Right forelimb (tissue), 1 donor: ENCODE data around the gene TOGARAM2.
"Not testable (repeated sequence)": the region's sequence is repeated elsewhere in the genome, so short reads cannot be mapped to it uniquely, and the experiment has no call there.

Experiments
- DNase-seq: peaks from one replicate; pipeline ENCODE4 v3.0.0-alpha.2; 2018

The TOGARAM2 gene

DNA sequence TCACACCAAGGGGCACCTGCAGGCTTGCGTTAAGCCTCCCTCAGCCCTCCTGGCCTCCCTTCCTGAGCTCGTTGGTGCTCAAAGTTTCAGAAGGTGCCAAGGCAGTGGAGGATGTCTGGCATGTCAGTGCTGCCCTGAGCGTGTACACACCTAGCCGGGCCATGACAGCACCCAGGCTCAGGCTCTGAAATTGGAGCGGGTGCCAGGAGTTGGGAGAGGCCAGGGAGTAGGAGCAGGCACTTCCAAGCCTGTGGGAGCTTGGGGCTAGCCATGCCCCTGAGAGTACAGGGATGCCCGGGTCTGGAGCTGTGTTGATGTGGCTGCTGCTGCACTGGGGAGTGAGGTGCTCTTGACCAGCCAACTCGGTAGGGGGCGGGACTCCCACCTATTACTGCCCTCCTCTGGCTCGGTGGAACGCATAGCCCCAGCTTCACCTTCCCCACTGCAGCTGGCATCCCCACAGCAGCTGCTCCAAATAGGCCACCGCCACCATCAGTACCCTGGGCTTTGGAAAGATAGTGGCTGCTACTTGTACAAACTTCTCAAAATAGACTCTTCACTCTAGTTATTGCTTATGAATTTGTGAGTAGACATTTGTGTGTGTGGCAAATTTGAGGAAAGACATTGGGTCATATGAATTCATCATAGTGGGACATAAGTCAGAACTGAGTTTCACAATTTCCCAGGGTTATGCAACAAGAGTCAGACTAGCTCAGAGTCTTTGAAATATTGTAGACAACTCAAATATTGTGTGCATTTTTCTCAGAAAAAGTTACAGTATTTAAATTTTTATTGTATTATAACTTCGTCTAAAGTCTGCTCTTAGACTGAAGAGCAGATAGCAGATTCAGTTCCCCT is 100.0 kb downstream of the TOGARAM2 start:
- no peak for DNase-seq

DNA sequence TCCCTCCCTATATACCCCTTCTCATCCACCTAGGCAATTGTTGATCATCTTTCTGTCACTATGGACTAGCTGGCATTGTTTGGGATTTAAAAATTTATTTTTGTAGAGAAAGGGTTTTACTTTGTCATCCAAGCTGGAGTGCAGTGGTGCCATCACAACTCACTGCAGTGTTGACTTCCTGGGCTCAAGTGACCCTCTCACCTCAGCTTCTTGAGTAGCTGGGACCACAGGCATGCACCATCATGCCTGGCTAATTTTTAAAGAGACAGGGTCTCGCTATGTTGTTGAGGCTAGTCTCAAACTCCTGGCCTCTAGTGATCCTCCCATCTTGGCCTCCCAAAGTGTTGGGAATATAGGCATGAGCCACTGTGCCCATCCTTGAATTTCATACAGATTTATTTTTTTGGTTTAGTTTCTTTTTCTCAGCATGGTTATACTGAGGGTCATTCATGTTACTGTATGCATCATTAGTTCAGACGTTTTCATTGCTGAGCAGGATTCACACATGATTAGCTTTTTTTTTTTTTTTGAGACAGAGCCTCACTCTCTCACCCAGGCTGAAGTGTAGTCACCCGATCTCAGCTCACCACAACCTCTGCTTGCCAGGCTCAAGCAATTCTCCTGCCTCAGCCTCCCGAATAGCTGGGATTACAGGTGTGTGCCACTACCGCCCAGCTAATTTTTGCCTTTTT is 101.9 kb downstream of the TOGARAM2 start:
- DNase-seq: no peak

DNA sequence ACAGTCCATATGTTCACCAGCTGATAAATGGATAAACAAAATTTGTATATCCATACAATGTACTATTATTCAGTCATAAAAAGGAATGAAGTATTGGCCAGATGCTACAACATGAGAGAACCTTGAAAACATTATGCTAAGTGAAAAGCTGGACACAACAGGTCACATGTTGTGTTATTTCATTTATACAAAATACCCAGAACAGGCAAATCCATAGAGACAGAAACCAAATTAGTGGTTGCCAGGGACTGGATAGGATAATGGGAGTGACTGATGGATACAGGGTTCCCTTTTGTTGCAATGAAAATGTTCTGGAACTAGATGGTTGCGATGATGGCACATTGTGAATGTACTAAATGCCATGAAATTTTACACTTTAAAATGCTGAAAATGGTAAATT is 103.5 kb downstream of the TOGARAM2 start:
- no peak for DNase-seq

DNA sequence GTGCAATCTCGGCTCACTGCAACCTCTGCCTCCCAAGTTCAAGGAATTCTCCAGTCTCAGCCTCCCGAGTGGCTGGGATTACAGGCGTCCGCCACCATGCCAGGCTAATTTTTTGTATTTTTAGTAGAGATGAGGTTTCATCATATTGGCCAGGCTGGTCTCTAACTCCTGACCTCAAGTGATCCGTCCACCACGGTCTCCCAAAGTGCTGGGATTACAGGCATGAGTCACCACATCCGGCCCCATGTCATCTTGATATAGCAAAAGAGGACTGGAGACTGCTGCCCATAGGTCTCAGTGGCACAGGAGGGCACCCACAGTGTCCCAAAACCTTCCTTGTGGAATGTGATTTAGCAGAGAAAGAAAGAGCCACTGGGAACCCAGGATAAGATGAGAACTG is 109.2 kb downstream of the TOGARAM2 start:
- DNase-seq: not testable (repeated sequence)

DNA sequence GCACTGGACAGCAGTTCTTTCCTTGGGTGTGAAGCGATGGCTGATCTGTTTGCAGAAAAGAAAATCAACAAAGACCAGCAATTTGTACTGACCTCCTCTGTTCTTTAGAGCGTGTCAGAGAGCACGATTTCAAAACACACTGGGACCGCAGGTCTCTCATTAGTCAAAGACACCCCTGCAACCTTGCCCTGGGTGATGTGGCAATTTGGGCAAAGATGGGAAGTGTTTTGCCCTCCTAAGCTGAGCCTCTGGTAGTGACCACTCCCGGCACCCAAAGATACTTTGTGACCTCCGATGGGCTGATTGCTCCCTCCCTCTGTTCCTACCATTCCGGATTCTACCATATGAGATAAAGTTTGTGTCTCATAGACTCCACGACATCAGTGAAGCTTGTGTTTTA is 115.9 kb downstream of the TOGARAM2 start:
- DNase-seq: no peak

DNA sequence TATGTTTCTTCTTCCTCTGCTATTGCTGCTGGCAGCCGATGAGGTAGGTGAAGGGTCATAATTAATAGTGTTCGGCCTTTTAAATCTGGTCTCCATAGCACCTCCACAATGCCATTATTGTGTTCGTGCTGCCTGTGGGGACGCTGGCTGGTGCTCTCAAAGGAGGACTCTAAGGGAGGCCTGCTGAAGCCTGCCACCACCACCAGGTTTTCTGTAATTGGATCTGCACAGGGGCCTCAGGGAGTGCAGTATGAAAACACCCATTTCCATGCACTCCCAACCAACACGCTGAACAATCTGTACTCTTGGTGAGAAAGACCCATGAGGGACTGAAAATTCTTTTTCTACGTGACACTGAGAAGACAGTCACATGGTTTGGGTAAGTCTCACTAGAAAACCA is 116.5 kb downstream of the TOGARAM2 start:
- DNase-seq: no peak

DNA sequence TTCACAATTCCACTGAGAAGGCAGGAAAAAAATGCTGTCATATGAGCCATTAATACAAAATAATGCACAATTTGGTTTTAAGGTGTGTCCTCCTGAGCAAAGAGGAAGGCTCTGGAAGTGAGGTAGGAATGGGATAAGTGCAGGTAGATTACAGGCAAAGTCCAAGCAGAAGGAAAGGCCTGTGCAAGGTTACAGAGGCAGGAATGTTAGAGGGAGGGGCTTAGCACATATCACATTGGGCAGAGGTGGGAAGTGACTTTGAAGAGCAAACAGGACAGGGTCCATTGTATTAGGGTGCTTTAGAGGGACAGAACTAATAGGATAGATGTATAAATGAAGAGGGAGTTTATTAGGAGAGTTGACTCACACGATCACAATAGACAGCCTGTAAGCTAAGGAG is 119.5 kb downstream of the TOGARAM2 start:
- DNase-seq: no peak
